K562 (cell line): Measurements from ENCODE around the gene ARHGEF7. TPM values are rescaled to one million over a fixed set of nuclear protein-coding genes. Genes with fewer than 3 reads are reported as not detected.

Experiments used
- ATAC-seq: fragments of 200-7000 bp; cut with Tn5 transposase; 3 replicates; pipeline ENCODE4 v1.9.1; 2020; ENCODE audit warnings: moderate library complexity
- BruUV-seq: library from RNA; stranded (reverse); fragments of 400-500 nt; replicated peaks from 2 replicates; lab custom pipeline; 2021; lab: Mats Ljungman, UMichigan
- CTCF ChIA-PET: fragments of 300-600 bp; formaldehyde crosslinking; extraction: SDS; loops from one replicate; lab custom pipeline; 2021; ENCODE audit warnings: low intra/inter-chr PET ratio; lab: Yijun Ruan, JAX
- POLR2A ChIA-PET: fragments of 300-600, 350-650 bp; sonication (Branson Sonifier 250); formaldehyde crosslinking; extraction: SDS; loops from one replicate; lab custom pipeline; 2021; ENCODE audit warnings: antibody characterized with exemption, inconsistent platforms; lab: Yijun Ruan, JAX
- DNase-seq, 4 experiments: peaks; one replicate each; pipeline versions ENCODE4 v3.0.0 to v3.0.0-alpha.2; 2011 to 2018; ENCODE audit warnings: low spot score in 3 of 4, mixed read lengths in 3 of 4; ENCODE audit errors: extremely low read depth in 1 of 4
- FAIRE-seq: peaks from 2 replicates; lab custom pipeline; 2011; peaks lifted over from hg19 to GRCh38; lab: Jason Lieb, UNC
- H2AFZ ChIP-seq: 2 replicates; pipeline ENCODE4 v1.6.0; 2011; ENCODE audit warnings: low read depth, low read length, control low read depth, inconsistent platforms
- H3K27ac ChIP-seq: fragments of 200-600 bp; 3 replicates; pipeline ENCODE4 v1.8.0; 2011; ENCODE audit warnings: low read depth, mild to moderate bottlenecking, control low read depth, inconsistent platforms, low read length, moderate library complexity, mixed read lengths; ENCODE audit errors: extremely low read depth
- H3K27me3 ChIP-seq, 2 experiments: fragments of 300-600 bp in 1 of 2; 2 replicates in 1 of 2; 3 replicates in 1 of 2; pipeline versions ENCODE4 v1.6.0 to v1.8.0; 2011; ENCODE audit warnings: inconsistent platforms in 2 of 2, low read length in 2 of 2, mild to moderate bottlenecking in 1 of 2, mixed read lengths in 1 of 2, moderate library complexity in 1 of 2; ENCODE audit not compliant: control insufficient read depth in 2 of 2, insufficient read depth in 2 of 2
- H3K36me3 ChIP-seq: fragments of 300-600 bp; 3 replicates; pipeline ENCODE4 v1.8.0; 2011; ENCODE audit warnings: mild to moderate bottlenecking, low read length, inconsistent platforms; ENCODE audit not compliant: control insufficient read depth, insufficient read depth
- H3K4me1 ChIP-seq, 2 experiments: fragments of 200-600 bp in 1 of 2; replicated peaks in 1 of 2; 2 replicates in 1 of 2; 3 replicates in 1 of 2; pipeline versions ENCODE4 v1.5.1 to v1.8.0; 2011; ENCODE audit warnings: inconsistent platforms in 2 of 2, low read length in 2 of 2, mild to moderate bottlenecking in 1 of 2, mixed read lengths in 1 of 2, moderate library complexity in 1 of 2; ENCODE audit not compliant: control insufficient read depth in 2 of 2, insufficient read depth in 2 of 2
- H3K4me2 ChIP-seq: 2 replicates; pipeline ENCODE4 v1.6.1; 2011; ENCODE audit warnings: low read length, control low read depth, inconsistent platforms, mixed read lengths; ENCODE audit not compliant: insufficient read depth
- H3K4me3 ChIP-seq: fragments of 200-600 bp; sonication (generic), shearing (Covaris generic); 2 replicates; pipeline ENCODE4 v1.5.1; 2016; ENCODE audit warnings: control low read depth, inconsistent platforms
- H3K79me2 ChIP-seq: fragments of 200-600 bp; 3 replicates; pipeline ENCODE4 v1.8.0; 2011; ENCODE audit warnings: low read length, inconsistent platforms; ENCODE audit not compliant: control insufficient read depth, insufficient read depth
- H3K9ac ChIP-seq, 2 experiments: 2 replicates each; pipeline versions ENCODE4 v1.6.0 to v1.6.1; 2011; ENCODE audit warnings: low read depth in 2 of 2, low read length in 2 of 2, control low read depth in 1 of 2, inconsistent platforms in 1 of 2, mild to moderate bottlenecking in 1 of 2, mixed read lengths in 1 of 2; ENCODE audit not compliant: insufficient read depth in 1 of 2
- H3K9me1 ChIP-seq: one replicate; pipeline ENCODE4 v1.6.0; 2011; ENCODE audit warnings: inconsistent platforms, mild to moderate bottlenecking, low read length, moderate library complexity; ENCODE audit not compliant: control insufficient read depth, insufficient read depth
- H3K9me3 ChIP-seq: replicated peaks from 2 replicates; pipeline ENCODE4 v1.5.1; 2011; ENCODE audit warnings: low read depth, low read length, inconsistent platforms; ENCODE audit not compliant: control insufficient read depth, insufficient read depth
- H4K20me1 ChIP-seq: replicated peaks from 2 replicates; pipeline ENCODE4 v1.6.1; 2011; ENCODE audit warnings: low read length, inconsistent platforms, mixed read lengths; ENCODE audit not compliant: control insufficient read depth, insufficient read depth
- ATF1 ChIP-seq, 2 experiments: fragments of 450-650 bp in 1 of 2; IDR thresholded peaks; 2 replicates each; pipeline ENCODE4 v1.6.1; 2016; ENCODE audit warnings: missing compliant biosample characterization in 1 of 2, missing genetic modification characterization in 1 of 2
- CREB1 ChIP-seq, 2 experiments: sonication (generic) in 1 of 2; formaldehyde crosslinking in 1 of 2; IDR thresholded peaks; 2 replicates each; pipeline versions ENCODE4 v1.6.1 to v1.8.0; 2012 to 2022; ENCODE audit warnings: inconsistent platforms in 1 of 2, mild to moderate bottlenecking in 1 of 2, missing genetic modification reagents in 1 of 2, moderate library complexity in 1 of 2
- CREM ChIP-seq: IDR thresholded peaks from 2 replicates; pipeline ENCODE4 v1.6.1; 2014; ENCODE audit warnings: antibody characterized with exemption, low read depth
- FIP1L1 ChIP-seq: fragments of 200-400 bp; formaldehyde crosslinking; IDR thresholded peaks from 2 replicates; pipeline ENCODE4 v1.6.1; 2018; ENCODE audit warnings: mild to moderate bottlenecking, low read depth, low read length; ENCODE audit not compliant: poor library complexity, severe bottlenecking
- POLR3G ChIP-seq: IDR thresholded peaks from 2 replicates; pipeline ENCODE4 v1.6.1; 2011; ENCODE audit not compliant: insufficient read length, insufficient replicate concordance; ENCODE audit errors: extremely low read depth
- PRMT5 ChIP-seq: sonication (generic); formaldehyde crosslinking; IDR thresholded peaks from 2 replicates; pipeline ENCODE4 v1.5.0; 2020; ENCODE audit warnings: missing genetic modification reagents
- RAD51 ChIP-seq: fragments of 450-650 bp; IDR thresholded peaks from 2 replicates; pipeline ENCODE4 v1.7.1; 2016; ENCODE audit warnings: low read depth, mild to moderate bottlenecking, borderline replicate concordance
- XRCC4 ChIP-seq: IDR thresholded peaks from one replicate; pipeline ENCODE4 v1.6.1; 2011; ENCODE audit not compliant: insufficient read depth, insufficient read length; ENCODE audit errors: extremely low read depth
- WGBS: fragments of 100-300 bp; shearing (Covaris generic); methylation state at CpG from one replicate; pipeline ENCODE4 v1.1.6; 2016; ENCODE audit warnings: low coverage, mixed read lengths; ENCODE audit not compliant: insufficient coverage; ENCODE audit errors: missing lambda C conversion rate; 5-methylcytosine and 5-hydroxymethylcytosine counted together
- in situ Hi-C: fragments of 300-500 bp; cut with MboI; formaldehyde crosslinking; loops from 4 replicates; pipeline ENCODE4 v1.15.0; 2018; ENCODE audit warnings: inconsistent platforms, mixed read lengths
- intact Hi-C: fragments of 100-400 bp; cut with micrococcal nuclease; formaldehyde crosslinking; loops from 2 replicates; pipeline ENCODE4 v1.14.2; 2022
- polyA plus RNA-seq, 8 experiments: library from polyadenylated mRNA; depleted of rRNA in 4 of 8; stranded (reverse) in 5 of 8; unstranded in 3 of 8; fragments of >200 nt; fragmentation: Nextera tagmentation in 2 of 8; fragmentation: Illumina TruSeq in 1 of 8; extraction: Ambion mirVana in 2 of 8; extraction: Trizol in 1 of 8; gene quantifications; 2 replicates each; pipeline versions ENCODE4 v1.2.1 to v1.2.3, GENCODE V29; 2011 to 2014; ENCODE audit warnings: inconsistent platforms in 1 of 8, missing spikeins in 1 of 8
- total RNA-seq, 7 experiments: library from RNA; depleted of rRNA in 6 of 7; stranded (reverse); fragments of >200 nt in 6 of 7; fragmentation: Illumina TruSeq in 2 of 7; extraction: Trizol in 2 of 7; gene quantifications; 2 replicates each; pipeline versions ENCODE4 v1.2.1 to v1.2.3, GENCODE V29; 2011 to 2021; ENCODE audit warnings: low replicate concordance in 1 of 7
- TF ChIP-seq, protein P1 (sequence below): sonication (generic); formaldehyde crosslinking; IDR thresholded peaks from 2 replicates; pipeline ENCODE4 v1.8.0; 2022; ENCODE audit warnings: missing genetic modification reagents, mild to moderate bottlenecking, borderline replicate concordance
- TF ChIP-seq, protein P2 (sequence below): sonication (generic); formaldehyde crosslinking; IDR thresholded peaks from 2 replicates; pipeline ENCODE4 v1.9.0; 2022; ENCODE audit warnings: mild to moderate bottlenecking, missing genetic modification reagents
- TF ChIP-seq, protein P3 (sequence below): sonication (generic); formaldehyde crosslinking; IDR thresholded peaks from 2 replicates; pipeline ENCODE4 v1.8.0; 2023; ENCODE audit warnings: mild to moderate bottlenecking, missing genetic modification reagents
- TF ChIP-seq, protein P4 (sequence below): sonication (generic); formaldehyde crosslinking; IDR thresholded peaks from 2 replicates; pipeline ENCODE4 v1.5.0; 2020; ENCODE audit warnings: missing genetic modification reagents

The ARHGEF7 gene
- total and polyA plus RNA-seq, 9 of the 15 experiments (the other 6 are each of a cell fraction or from before 2014, with no cell fraction given) = 2.1 to 26.8 (median 17.5) TPM

DNA sequence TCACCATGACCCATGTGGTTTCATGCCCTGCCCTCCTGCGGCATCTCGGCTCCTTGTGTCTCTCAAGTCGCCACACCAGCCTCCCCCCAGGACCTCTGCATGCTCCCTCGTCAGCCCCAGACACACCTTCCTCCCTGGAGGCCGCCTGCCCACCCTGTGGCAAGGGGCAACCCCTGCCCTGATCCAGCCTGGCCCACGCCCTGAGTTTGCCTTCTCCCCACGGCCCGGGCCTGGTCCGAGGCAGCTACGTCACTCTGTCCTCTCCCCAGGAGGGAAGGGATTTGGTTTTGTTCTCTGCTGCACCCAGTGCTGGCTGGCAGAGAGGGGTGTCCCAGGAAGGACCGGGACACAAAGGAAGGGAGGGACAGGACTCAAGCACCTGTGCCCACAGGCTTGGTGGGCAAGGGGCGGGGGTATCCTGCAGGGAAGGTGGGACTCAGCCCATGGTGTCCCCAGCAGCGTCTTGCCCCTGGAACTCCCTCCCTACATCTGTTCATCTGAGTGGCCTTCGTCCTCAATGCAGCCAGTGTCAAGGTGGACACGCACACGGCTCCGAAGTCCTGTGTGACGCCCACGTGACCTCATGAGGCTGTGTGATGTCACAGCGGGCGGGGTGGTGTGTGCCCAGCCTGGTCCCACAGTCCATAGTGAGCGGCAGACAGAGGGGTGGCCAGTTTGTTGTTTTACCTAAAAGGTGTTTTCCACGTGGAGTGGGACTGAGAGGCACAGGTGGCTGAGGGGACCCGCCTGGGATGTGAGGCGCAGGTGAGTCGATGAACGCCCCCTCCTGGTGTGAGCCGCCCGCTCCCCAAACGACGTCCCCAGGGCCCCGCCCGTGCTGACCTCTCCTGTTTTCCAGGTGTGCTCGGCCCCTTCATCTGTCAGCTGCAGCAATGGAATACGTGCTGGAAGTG is 205.1 kb downstream of the ARHGEF7 start, which contains the start of gene TEX29:
TSS of gene TEX29 (plus strand) at position 645 of the 914 bp plus-strand sequence. CDS start at position 894, 249 bp downstream.
- intact Hi-C loops = no loop called here
- 0 out of 3 replicates have a peak, but pooled peaks have one; percentile 20 for ATAC-seq
- Histone ChIP-seq H3K4me2 (no peak within 1 kb of the TSS), H3K27me3 (peaks cover 2 to 67% of the 10 kb centered on the region in 2 experiments; a peak in 4 of 5 replicates), H3K9me3 (no peaks in the 10 kb centered on the region), H3K79me2 (no peaks in the 10 kb centered on the region), H2AFZ (no peak within 1 kb of the TSS), H3K4me1 (peaks cover 0 to 6% of the 10 kb centered on the region in 2 experiments; a peak in 2 of 5 replicates), H3K4me3 (no peak within 1 kb of the TSS), H4K20me1 (no peaks in the 10 kb centered on the region), H3K36me3 (no peaks in the 10 kb centered on the region), H3K9ac (no peak within 1 kb of the TSS), H3K27ac (no peak within 1 kb of the TSS), H3K9me1 (no peaks in the 10 kb centered on the region)
- DNase-seq = no peak
- POLR2A ChIA-PET = no interaction called here
- CTCF ChIA-PET = no interaction called here
- in situ Hi-C loops = no loop called here
- WGBS = 5% methylated on average over 10 of the region's 35 CpGs
- BruUV-seq = no TSS peak
- FAIRE-seq = no peak
- TF ChIP-seq CREM (peak; percentile 59), CREB1 (IDR thresholded peaks at IDR 0.05) (peak; percentile 50; the same call in 1 of the 2 replicates), CREB1 (CRISPR knock-in tag; IDR thresholded peaks at IDR 0.05) (peak; percentile 39; the same call in 1 of the 2 replicates), ATF1 (CRISPR knock-in tag; IDR thresholded peaks at IDR 0.05) (no peak), ATF1 (tag; IDR thresholded peaks at IDR 0.05) (peak; percentile 59), XRCC4 (no peak), PRMT5 (CRISPR knock-in tag) (no peak), POLR3G (no peak), RAD51 (0 out of 2 replicates have a peak, but pooled peaks have one; percentile 12), FIP1L1 (no peak)
- TF ChIP-seq, protein P1, sequence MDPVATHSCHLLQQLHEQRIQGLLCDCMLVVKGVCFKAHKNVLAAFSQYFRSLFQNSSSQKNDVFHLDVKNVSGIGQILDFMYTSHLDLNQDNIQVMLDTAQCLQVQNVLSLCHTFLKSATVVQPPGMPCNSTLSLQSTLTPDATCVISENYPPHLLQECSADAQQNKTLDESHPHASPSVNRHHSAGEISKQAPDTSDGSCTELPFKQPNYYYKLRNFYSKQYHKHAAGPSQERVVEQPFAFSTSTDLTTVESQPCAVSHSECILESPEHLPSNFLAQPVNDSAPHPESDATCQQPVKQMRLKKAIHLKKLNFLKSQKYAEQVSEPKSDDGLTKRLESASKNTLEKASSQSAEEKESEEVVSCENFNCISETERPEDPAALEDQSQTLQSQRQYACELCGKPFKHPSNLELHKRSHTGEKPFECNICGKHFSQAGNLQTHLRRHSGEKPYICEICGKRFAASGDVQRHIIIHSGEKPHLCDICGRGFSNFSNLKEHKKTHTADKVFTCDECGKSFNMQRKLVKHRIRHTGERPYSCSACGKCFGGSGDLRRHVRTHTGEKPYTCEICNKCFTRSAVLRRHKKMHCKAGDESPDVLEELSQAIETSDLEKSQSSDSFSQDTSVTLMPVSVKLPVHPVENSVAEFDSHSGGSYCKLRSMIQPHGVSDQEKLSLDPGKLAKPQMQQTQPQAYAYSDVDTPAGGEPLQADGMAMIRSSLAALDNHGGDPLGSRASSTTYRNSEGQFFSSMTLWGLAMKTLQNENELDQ (CRISPR knock-in tag) = no peak
- TF ChIP-seq, protein P2, sequence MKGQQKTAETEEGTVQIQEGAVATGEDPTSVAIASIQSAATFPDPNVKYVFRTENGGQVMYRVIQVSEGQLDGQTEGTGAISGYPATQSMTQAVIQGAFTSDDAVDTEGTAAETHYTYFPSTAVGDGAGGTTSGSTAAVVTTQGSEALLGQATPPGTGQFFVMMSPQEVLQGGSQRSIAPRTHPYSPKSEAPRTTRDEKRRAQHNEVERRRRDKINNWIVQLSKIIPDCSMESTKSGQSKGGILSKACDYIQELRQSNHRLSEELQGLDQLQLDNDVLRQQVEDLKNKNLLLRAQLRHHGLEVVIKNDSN = peak; percentile 72
- TF ChIP-seq, protein P3, sequence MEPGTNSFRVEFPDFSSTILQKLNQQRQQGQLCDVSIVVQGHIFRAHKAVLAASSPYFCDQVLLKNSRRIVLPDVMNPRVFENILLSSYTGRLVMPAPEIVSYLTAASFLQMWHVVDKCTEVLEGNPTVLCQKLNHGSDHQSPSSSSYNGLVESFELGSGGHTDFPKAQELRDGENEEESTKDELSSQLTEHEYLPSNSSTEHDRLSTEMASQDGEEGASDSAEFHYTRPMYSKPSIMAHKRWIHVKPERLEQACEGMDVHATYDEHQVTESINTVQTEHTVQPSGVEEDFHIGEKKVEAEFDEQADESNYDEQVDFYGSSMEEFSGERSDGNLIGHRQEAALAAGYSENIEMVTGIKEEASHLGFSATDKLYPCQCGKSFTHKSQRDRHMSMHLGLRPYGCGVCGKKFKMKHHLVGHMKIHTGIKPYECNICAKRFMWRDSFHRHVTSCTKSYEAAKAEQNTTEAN = no peak
- TF ChIP-seq, protein P4, sequence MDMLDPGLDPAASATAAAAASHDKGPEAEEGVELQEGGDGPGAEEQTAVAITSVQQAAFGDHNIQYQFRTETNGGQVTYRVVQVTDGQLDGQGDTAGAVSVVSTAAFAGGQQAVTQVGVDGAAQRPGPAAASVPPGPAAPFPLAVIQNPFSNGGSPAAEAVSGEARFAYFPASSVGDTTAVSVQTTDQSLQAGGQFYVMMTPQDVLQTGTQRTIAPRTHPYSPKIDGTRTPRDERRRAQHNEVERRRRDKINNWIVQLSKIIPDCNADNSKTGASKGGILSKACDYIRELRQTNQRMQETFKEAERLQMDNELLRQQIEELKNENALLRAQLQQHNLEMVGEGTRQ (CRISPR knock-in tag) = peak; percentile 45; the same call in 1 of the 2 replicates
